Non-pigmented ciliary epithelial cell (primary cell): Measurements from ENCODE around the gene SMIM13.

Experiments used
- DNase-seq: peaks from one replicate; pipeline ENCODE4 v3.0.0-alpha.2; 2010; ENCODE audit warnings: low read depth

The SMIM13 gene

GRCh38 chr6:11093626-11094410, at the start of gene SMIM13:
Gene SMIM13 (plus strand): TSS chr6:11093834. CDS start chr6:11094314, 480 bp downstream.
- peak; percentile 96 for DNase-seq

GRCh38 chr6:11043961-11044711, 49.5 kb upstream of the SMIM13 start, which contains the start of gene ELOVL2:
Gene ELOVL2 (minus strand): TSS chr6:11044305. CDS start chr6:11044230, 75 bp downstream.
- no peak for DNase-seq

DNA sequence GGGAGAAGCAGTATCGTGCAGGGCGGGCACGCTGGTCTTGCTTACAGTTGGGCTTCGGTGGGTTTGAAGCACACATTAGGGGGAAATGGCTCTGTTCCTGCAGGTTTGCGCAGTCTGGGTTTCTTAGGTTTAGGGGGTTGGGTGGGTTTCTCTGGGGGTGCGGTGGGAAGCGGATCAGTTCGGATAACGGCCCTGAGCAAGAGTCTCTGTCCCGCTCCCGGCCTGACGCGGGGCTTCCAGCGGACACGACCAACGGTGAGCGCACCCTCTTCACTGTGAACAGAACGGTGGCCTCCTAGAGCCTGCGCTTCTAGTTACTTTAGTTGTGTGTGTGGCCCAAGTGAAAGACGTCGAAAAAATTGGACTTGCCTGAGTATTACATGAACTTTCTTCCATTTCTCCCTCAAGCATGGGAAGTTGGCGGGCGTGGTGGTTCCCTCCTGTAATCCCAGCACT, 48.9 kb upstream of the SMIM13 start:
- DNase-seq = no peak

GRCh38 chr6:11050731-11051130, 42.9 kb upstream of the SMIM13 start:
- DNase-seq = no peak

DNA sequence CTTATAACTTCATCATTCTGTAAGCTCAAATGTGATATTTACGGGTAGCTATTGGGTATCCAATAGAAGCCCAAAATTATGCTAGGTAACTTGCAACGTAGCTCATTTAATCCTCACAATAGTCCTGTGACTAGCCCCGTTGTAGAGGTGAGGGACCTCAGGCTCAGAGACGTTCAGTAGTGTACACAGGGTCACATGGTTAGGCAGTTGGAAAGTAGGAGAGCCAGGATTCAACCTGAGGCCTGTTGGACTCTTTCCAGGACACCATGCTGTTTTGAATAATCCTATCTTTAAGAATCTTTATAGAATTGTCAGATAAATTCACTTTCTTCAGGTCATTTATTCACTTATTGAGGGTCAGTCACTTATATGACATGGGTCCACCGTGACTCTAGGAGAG, 40.3 kb upstream of the SMIM13 start:
- no peak for DNase-seq

DNA sequence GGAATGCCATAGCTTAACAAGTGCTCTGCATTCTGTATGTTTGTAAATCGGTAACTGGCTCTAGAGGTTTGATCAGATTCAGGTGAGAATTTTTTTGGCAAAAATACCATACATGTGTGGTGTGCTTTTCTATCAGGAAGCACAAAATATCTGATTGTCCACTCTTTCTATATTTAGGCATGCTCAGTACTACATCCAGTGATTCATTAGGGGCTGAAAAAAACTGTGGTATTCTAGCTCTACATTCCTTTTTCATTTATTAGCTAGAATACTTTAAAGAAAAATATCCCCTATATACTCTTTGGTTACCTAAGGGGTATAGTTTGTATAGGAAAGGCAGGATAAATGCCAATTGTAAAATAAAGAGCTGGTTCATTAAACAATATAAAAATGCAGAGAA, 38.9 kb upstream of the SMIM13 start:
- no peak for DNase-seq

- DNase-seq = no peak
Measured at GRCh38 chr6:11055127-11055627, 38.5 kb upstream of the SMIM13 start.

DNA sequence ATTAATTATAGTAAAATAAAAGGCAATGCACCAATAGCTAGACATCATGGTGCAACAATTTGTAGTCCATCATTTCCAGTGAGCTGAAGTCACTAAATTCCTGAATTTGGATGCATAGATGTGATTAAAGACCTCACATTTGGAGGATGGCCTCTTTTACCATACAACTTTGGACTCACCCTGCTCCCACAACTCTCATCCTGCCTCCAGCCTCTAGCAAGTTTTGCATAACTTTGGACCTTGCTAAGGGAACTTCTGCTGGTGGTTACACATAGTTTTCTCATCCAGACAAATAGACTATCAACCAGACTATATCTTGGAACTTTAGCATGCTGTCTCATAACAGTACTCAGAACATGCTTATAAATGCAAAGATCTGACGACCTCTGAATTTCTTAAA, 36.8 kb upstream of the SMIM13 start:
- no peak for DNase-seq

DNA sequence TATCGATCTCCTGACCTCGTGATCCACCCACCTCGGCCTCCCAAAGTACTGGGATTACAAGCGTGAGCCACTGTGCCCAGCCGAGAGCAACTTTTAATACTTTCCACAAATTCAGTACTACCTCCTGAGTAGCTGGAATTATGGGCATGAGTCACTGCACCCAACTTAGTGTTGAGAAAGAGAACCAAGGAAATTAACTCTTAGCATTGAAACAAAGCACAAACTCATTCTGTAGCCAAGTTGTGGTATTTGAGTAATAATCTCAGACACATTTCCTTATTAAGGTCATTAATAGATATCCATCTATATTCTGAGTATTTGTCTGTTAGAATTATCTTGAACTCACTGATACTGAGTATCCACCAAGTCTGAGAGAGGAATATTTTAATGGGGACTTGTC, 35.2 kb upstream of the SMIM13 start:
- no peak for DNase-seq

DNA sequence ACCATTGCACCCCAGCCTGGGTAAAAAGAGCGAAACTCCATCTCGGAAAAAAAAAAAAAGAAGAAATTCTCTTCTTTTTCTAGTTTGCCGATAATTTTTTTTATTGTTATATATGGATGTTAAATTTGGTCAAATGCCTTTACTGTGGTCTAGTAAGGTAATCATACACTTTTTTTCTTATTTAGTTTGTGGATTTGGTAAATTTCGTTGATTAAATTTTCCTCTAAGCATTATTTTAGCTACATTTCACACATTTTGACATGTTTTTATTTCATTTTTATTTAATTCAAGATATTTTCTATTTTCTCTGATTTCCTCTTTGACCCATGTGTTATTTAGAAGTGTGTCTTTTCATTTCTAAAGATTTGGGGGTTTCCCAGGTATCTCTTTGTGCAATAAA, 31.6 kb upstream of the SMIM13 start:
- no peak for DNase-seq

DNA sequence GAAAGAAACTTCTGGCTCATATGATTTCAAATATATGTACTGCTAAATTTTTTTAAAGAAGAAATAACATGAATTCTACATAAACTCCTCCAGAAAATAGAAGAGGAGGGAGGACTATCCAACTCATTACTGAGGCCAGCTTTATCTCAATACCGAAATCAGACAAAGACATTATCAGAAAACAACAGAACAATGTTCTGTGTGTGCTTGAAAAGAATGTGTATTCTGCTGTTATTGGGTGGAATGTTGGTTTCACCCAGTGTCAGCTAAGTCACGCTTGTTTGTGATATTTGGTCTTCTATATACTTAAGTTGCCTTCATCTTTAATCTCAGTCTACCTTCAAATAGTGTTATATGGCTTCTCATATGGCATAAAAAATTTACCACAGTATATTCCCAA, 30.9 kb upstream of the SMIM13 start:
- DNase-seq = no peak

GRCh38 chr6:11064836-11065235, 28.8 kb upstream of the SMIM13 start:
- no peak for DNase-seq

DNA sequence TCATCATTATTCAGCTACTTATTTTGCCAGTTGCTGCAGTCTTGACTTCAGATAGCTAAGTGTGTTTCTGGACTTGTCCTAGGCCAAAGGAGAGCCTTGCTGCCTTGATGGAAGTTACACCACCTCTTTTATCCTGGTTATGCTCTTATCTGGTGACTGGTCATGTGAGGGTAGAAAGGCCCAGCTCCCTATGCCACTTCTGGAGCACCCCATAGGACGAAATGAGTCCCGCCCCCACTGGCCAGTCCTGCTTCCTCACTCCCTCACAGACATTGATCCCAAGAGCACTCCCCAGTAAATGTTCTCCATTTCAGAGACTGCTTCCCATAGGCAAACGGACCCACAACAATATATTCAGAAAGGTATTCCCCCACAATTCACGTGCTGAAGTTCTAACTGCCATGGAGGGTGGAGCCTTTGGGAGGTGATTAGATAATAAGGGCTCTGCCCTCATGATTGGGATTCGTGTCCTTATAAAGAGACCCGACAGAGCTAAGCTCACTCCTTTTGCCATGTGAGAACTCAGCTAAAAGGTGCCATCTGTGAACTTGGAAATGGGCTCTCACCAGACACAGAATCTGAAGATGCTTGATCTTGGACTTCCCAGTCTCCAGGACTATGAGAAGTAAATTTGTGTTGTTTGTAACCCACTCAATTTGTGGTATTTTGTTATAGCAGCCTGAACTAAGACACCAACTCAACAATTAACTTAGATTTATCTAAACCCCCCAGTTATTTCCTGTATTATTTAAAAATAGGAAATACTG, 28.0 kb upstream of the SMIM13 start:
- DNase-seq = no peak

DNA sequence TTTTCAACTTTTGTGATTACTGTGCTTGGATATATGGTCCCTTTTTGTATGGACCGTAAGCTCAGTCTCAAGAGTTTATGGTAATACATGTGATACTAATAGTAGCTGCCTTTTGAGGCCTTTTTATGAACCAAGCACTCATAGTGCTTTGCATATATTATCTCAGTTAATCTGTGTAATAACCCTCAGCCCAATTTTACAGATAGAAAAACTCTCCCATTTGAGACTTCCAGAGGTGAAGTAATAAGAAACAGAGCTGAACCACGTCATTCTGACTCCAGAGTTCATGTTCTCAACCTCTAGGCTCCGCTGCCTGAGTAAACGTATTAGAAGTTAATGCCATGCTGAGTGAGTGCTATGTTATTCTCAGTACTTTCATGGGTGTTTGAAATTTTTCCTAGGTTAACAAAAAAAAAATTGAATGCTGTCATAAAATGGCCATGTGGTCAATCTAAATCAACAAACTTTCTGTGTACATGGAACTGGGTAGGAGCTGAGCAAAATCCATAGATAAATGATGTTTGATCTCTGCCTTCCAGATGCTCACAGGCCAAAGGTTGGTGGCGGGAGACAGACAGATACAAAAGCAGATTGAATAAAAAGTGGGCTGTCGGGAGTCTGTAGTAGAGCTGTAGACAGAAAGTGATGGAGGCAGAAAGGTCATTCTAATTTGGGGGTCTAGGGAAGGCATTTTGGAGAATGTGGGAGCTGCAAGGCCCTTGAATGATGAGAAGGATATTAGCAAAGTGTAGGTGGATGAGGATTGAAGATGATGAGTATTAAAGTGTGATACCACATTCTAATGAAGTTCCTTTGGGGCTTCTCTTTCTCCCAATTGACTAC, 26.9 kb upstream of the SMIM13 start:
- DNase-seq = no peak

DNA sequence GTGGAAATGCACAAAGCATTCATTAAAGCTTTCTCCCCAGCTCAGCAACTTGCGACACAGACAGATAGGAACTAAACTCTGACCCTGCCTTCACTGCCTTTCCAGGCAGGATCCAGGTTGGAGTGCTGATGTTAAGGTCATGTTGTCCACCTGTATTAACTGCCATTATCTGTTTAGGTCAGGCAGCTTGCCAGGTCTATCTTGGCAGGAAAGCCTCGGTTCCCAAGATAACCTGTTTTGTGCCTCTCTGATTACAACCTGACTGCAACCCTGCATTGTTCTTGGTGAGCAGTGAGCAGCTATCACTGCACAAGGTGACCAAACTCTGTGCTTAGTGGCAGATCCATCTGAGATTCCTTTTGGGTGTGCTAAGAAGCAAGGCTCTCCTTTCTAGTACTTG, 26.3 kb upstream of the SMIM13 start:
- no peak for DNase-seq

- DNase-seq = no peak
Measured at GRCh38 chr6:11069760-11070159, 23.9 kb upstream of the SMIM13 start.

DNA sequence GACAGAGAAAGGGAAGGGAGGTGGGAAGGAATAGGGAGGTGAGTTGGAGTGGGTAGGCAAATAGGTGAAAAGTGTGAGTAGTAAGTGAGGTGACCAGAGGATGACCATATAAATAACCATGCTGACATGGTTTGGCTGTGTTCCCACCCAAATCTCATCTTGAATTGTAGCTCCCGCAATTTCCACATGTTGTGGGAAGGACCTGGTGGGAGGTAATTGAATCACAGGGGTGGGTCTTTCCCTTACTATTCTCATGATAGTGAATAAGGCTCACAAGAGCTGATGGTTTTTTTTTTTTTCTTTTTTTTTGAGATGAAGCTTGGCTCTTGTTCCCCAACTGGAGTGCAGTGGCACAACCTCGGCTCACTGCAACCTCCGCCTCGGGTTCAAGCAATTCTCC, 21.5 kb upstream of the SMIM13 start:
- DNase-seq = no peak

DNA sequence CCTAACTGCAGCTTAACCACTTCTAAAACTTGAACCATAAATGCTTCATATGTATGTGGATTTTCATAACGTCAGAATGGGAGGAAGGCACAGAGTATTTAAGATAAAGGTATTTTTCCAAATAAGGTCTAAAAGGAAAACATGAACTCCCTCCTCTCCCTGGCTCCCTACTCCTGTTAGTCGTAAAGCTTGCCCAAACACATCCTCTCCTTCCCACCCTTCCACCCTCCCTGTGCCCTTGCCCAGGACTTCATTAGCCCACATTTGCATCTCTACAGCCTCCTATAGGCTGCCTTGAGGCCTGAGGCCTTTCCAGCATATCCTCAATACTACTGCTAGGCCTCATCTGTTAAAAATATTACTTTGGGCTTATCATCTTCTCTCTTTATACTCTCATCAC, 17.1 kb upstream of the SMIM13 start:
- no peak for DNase-seq

- no peak for DNase-seq
Measured at GRCh38 chr6:11078266-11078665, 15.4 kb upstream of the SMIM13 start.

GRCh38 chr6:11080296-11080695, 13.3 kb upstream of the SMIM13 start:
- no peak for DNase-seq

DNA sequence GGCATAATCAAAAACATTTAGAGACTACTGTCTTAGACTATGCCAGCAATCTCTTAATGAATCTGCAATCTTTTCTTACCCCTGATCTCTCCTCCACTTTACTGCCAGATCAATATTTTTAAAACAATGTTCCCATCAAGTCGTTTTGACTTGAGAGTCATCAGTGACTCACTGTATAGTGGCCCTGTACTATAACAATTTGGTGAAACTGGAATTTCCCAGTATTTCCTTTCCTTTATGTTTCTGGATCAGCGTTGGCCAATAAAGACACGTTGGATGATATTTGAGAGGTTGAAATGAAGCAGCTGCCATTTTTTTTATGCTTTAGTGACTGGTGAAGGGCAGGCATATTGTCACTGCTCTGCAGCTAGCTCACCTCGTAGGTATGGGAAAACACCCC, 10.1 kb upstream of the SMIM13 start:
- DNase-seq = no peak

GRCh38 chr6:11083956-11084355, 9.7 kb upstream of the SMIM13 start:
- DNase-seq = no peak
